Measurements from ENCODE around the gene BAZ1B. TPM values are rescaled to one million over a fixed set of nuclear protein-coding genes. Genes with fewer than 3 reads are reported as not detected.
A peak's percentile ranks its signal among the peaks of the same experiment; 100 is the strongest.
"Not testable (repeated sequence)": the region's sequence is repeated elsewhere in the genome, so short reads cannot be mapped to it uniquely, and the experiment has no call there.

The BAZ1B gene
- total and polyA plus RNA-seq, 8 donors = 51.7 to 84.8 (median 72.8) TPM

- TF ChIP-seq CTCF (IDR thresholded peaks at IDR 0.05) = no peak
- Histone ChIP-seq H3K27me3 (no peaks in the 10 kb centered on the region), H3K36me3 (no peaks in the 10 kb centered on the region), H3K9me3 (no peaks in the 10 kb centered on the region), H3K4me3 (no peak overlapping the region), H3K4me1 (peaks cover 0 to 14% of the 10 kb centered on the region in 2 donors), H3K27ac (no peak overlapping the region)
- DNase-seq = no peak
- no peak for ATAC-seq
- intact Hi-C loops (cut with DNase I) = no loop called here
Observed at GRCh38 chr7:73526896-73527821, 5.1 kb upstream of the BAZ1B start.

- H3K36me3 ChIP-seq; H3K27me3 ChIP-seq; ATAC-seq; DNase-seq; intact Hi-C loops (cut with DNase I); H3K4me3 ChIP-seq; H3K27ac ChIP-seq; H3K9me3 ChIP-seq: not testable (repeated sequence)
- H3K4me1 ChIP-seq = peaks cover 0 to 17% of the 10 kb centered on the region in 2 donors
Observed at GRCh38 chr7:73526158-73526494, 4.0 kb upstream of the BAZ1B start.

- H3K27ac ChIP-seq = peak overlapping the region; percentile 91 to 92
- no peak for TF ChIP-seq CTCF (IDR thresholded peaks at IDR 0.05)
- ATAC-seq (peak; percentile 75), DNase-seq (peak in 1 of 4 donors; percentile 90)
- H3K27me3 ChIP-seq = no peaks in the 10 kb centered on the region
- peaks cover 28 to 57% of the 10 kb centered on the region in 2 donors for H3K4me1 ChIP-seq
- H3K4me3 ChIP-seq = peak overlapping the region; percentile 87 to 93
- peaks cover 0 to 15% of the 10 kb centered on the region in 2 donors for H3K36me3 ChIP-seq
- intact Hi-C loops (cut with DNase I) = no loop called here
- no peaks in the 10 kb centered on the region for H3K9me3 ChIP-seq
Observed at GRCh38 chr7:73521636-73522104, 423 bp downstream of the BAZ1B start.

- no peak for TF ChIP-seq CTCF (IDR thresholded peaks at IDR 0.05)
- DNase-seq = peak in 2 of 4 donors; percentile 4 to 13
- intact Hi-C loops (cut with DNase I) = no loop called here
- no peak for ATAC-seq
- no peaks in the 10 kb centered on the region for H3K9me3 ChIP-seq
- H3K27ac ChIP-seq = peak overlapping the region; percentile 91 to 92
- H3K4me1 ChIP-seq = peaks cover 28 to 57% of the 10 kb centered on the region in 2 donors
- H3K4me3 ChIP-seq = peak overlapping the region; percentile 87 to 93
- no peaks in the 10 kb centered on the region for H3K27me3 ChIP-seq
- peaks cover 0 to 22% of the 10 kb centered on the region in 2 donors for H3K36me3 ChIP-seq
Observed at GRCh38 chr7:73520673-73521635, 1.1 kb downstream of the BAZ1B start.

GRCh38 chr7:73519867-73520672 is 2.0 kb downstream of the BAZ1B start:
- TF ChIP-seq CTCF (IDR thresholded peaks at IDR 0.05) = no peak
- Histone ChIP-seq H3K4me1 (peaks cover 28 to 52% of the 10 kb centered on the region in 2 donors), H3K4me3 (peak overlapping the region; percentile 87 to 93), H3K27me3 (no peaks in the 10 kb centered on the region), H3K9me3 (no peaks in the 10 kb centered on the region), H3K36me3 (peaks cover 0 to 31% of the 10 kb centered on the region in 2 donors), H3K27ac (peak overlapping the region; percentile 91 to 92)
- intact Hi-C loops (cut with DNase I) = no loop called here
- ATAC-seq = no peak
- peak in 2 of 4 donors; percentile 4 to 41 for DNase-seq

All from left lung (tissue), 10 donors.